GM21367 (cell line): ENCODE data around the gene OPRL1.

Experiments used
- ATAC-seq: cut with Tn5 transposase; IDR thresholded peaks from one replicate; pipeline ENCODE4 v1.9.1; 2021; ENCODE audit not compliant: unreplicated experiment

Gene OPRL1

DNA sequence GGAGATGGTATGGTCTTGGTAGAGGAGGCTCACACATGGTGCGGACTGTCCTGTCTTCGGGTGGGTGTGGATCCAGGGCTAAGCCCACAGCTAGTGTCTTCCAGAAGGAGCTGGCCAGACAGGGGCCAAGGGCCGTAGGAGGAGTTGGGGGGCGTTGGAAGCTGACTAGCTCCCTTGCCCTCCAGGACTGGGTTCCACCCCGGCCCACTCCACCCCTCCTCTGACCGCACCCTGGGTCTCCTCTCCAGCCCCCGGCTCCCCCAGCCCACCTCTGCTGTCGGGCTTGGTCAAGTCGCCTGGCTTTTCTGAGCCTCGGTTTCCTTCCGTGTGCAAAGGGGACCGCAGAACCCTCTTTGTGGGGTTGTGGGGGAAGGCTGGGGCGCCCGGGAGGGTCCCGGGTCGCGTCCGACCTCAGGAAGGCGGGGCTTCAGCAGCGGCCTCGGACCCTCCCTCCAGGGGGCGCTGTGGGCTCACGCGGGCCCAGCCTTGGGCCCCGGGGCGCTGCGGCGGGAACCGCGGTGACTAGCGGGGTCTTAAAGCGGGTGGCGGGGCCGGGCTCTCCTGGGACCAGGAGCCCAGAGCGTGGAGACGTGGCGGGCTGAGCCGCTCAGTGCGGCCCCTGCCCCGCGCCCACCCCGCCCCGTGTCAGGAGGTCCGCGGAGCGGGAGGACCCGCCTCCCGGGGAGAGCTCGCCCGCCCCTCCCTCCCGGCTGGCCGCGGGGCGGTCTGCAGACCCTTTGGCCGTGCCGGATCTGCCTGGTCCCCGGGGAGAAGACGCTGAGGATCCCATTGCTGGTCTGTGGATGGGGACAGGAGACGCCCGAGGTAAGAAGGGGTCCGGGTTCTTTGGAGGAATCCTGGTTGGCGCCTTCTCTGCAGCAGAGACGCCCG is 22.1 kb downstream of the OPRL1 start:
- no peak for ATAC-seq

DNA sequence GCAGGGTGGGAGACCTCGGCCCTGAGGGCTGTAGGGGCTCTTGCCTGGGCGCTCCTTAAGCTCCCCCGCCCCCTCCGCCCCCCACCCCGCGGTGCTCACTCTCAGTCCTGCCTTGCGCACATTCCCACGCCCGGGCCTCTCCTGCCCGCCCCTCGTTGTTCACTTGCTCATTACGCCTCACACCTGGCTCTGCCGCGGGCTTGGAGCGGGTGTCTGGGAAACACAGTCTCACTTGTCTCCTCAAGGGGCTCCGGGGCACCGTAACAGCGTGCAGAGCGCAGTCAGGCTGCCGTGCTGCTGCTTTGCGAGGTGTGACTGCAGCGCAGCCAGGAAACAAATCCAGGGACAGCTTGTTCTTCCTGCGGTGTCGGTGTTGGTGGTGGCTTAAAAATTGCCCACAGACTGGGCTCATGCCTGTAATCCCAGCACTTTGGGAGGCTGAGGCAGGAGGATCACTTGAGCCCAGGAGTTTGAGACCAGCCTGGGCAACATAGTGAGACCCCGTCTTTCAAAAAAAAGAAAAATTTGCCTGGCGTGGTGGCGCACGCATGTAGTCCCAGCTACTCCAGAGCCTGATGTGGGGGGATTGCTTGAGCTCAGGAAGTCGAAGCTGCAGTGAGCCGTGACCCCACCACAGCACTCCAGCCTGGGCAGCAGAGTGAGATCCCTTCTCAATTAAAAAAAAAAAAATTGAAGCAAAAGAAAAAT is 22.9 kb downstream of the OPRL1 start:
- no peak for ATAC-seq

DNA sequence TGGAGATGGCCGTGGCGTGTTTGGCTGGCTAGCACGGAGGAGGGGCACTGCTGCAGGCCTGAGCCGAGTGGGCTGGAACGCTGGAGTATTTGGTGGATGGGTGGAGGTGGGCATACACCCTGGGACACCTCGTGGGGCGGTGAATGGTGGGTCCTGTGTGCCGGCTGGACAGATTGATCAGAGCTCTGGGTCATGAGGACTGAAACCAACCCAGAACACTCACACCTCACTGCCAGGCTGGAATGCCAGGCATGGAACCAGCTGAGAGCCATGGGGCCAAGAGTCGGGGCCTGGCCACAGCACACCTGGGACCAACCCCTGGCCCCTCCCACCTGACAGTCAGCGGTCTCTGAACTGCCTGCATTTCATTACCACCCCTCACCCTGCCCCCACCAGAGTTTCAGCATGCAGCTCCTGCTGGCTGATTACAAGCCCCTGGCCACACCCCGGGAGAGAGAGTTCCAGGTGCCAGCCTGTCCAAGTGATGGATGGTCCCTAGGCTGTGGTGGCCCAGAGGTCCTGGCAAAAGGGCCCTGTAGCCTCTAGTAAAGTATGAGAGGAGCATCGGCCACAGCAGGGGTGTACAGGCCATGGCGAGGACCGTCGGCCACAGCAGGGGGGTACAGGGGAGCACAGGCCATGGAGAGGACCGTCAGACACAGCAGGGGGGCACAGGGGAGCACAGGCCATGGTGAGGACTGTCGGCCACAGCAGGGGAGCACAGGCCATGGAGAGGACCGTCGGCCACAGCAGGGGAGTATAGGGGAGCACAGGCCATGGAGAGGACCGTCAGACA is 24.2 kb downstream of the OPRL1 start:
- ATAC-seq, result no peak

- ATAC-seq, result no peak
Measured at GRCh38 chr20:64104667-64105451, 25.0 kb downstream of the OPRL1 start.

DNA sequence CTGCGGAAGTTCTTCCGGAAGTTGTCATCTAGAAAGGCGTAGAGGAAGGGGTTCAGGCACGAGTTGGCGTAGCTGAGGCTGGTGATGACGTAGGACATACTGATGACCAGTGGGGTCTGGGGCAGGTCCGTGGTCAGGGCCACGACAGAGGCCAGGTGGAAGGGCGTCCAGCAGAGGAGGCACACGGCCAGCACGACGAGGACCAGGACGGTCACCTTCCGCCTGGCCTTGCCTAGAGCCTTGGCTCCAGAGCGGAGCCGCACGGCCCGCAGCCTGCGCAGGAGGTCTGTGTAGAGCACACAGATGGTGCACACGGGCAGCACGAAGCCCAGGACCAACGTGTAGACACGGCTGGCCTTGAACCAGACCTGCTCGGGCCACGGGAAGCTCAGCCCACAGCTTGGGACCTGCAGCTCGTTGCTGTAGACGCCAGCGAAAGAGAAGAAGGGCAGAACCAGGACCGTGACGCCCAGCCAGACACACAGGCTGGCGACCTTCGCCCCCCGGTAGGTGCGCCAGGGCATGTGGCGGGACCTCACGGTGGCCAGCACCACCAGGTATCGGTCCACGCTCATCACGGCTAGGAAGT is 26.1 kb downstream of the OPRL1 start:
- no peak for ATAC-seq

GRCh38 chr20:64106435-64106961 is 26.6 kb downstream of the OPRL1 start:
- ATAC-seq, result no peak

- no peak for ATAC-seq
Measured at GRCh38 chr20:64106981-64107735, 27.3 kb downstream of the OPRL1 start, which contains the start of gene NPBWR2. Gene NPBWR2 (minus strand): TSS chr20:64107565. CDS start chr20:64106831, 734 bp downstream.

GRCh38 chr20:64107736-64108457 is 28.0 kb downstream of the OPRL1 start:
- no peak for ATAC-seq

DNA sequence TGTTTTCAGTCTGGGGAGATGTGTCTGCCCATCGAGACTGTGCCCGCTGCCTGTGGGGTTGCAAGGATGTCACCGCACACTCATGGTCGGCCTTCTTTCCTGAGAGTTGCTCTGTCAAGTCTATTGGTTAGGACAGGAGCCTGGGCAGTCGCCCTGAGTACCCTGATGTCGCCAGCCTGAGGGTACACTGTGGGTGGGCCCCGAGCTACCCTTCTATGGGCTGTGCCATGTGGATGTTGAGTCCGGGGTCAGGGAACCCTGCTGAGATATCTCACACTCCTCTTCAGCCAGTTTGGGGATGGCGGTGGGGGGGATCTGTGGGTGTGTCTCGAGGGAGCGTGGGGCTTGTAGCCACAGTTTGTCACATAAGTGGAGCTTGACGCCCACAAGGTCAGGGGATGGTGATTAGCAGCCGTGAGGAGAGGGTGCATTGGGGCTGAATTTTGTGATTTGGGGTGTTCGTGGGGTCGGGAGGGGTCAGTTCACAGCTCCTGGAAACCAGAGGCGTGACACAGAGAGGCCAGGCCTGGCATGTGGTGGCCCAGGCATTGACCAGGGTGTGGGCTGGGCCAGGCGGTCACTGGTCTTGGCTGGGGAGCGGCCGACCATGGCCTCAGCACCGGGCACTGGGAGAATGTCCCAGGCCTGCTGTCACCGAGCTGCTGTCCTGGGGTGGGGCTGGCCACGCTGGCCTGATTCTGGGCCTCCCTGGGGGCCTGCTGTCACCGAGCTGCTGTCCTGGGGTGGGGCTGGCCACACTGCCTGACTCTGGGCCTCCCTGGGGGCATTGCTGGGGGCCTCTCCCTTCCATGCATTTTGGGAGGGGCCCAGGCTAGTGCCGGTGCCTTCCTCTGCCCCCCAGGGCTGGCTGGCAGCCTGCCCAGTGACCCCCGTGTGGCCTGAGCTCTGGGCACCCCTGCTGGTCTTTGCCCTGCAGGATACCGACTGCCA is 29.1 kb downstream of the OPRL1 start:
- ATAC-seq, result no peak

DNA sequence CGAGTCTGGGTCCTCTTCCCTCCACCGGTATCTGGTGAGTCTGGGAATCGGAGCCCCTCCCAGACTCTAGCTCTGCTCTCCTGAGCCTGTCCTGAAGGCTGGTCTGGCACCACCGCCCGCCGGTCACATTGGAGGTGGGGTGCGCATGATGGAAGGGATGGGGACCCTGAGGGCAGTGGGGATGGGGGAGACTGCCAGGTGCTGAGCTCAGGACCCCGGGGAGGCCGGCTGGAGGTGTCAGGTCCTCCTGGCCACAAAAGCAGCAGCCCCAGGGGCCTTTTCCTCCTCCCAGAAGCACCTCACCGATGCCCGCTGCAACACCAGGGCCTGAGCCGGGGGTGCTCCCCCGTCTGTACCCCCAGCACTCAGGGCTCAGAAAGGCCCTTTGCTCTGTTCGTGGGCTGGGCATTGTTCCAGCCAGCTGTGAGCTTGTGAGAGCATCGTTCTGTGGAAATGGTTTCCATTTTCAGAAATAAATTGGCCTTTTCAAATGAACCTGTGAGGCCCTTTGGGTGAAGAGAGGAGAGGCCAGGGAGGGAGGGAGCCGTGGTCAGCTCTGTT is 30.0 kb downstream of the OPRL1 start:
- no peak for ATAC-seq

- no peak for ATAC-seq
Measured at GRCh38 chr20:64110411-64111068, 30.7 kb downstream of the OPRL1 start.

GRCh38 chr20:64111841-64112641 is 32.2 kb downstream of the OPRL1 start:
- ATAC-seq, result no peak

GRCh38 chr20:64112691-64113443 is 33.0 kb downstream of the OPRL1 start:
- no peak for ATAC-seq

GRCh38 chr20:64113444-64113775 is 33.5 kb downstream of the OPRL1 start:
- no peak for ATAC-seq

DNA sequence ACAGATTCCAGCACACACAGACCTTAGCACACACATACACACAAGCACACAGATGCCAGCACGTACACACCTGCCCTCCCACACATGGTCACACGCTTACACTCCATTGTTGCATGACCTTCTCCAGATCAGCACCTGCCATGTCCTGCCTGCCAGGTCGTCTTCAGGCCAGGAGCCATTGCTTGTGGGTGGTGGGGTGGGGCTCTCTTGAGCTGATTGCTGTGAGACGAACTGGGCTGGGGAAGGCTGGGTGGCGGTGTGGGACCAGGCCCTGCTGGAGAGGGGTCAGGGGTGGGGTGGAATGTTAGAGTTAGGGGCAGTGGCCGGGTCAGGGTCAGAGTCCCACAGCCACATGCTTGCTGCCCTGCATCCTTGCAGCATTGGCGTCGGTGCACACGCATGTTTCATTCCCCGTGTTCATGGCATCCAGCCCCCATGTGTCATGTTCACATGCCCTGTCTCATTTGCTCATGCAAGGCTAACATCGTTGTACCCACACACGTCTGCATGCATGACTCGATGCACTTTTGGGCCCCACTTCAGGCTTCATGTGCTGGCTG is 34.0 kb downstream of the OPRL1 start:
- ATAC-seq, result no peak
